ENCODE results near the gene NTF4. TPM values are rescaled to one million over a fixed set of nuclear protein-coding genes. Genes with fewer than 3 reads are reported as not detected.

The NTF4 gene
- total RNA-seq, 1 donor from 2014 or later, result 1.1 TPM

DNA sequence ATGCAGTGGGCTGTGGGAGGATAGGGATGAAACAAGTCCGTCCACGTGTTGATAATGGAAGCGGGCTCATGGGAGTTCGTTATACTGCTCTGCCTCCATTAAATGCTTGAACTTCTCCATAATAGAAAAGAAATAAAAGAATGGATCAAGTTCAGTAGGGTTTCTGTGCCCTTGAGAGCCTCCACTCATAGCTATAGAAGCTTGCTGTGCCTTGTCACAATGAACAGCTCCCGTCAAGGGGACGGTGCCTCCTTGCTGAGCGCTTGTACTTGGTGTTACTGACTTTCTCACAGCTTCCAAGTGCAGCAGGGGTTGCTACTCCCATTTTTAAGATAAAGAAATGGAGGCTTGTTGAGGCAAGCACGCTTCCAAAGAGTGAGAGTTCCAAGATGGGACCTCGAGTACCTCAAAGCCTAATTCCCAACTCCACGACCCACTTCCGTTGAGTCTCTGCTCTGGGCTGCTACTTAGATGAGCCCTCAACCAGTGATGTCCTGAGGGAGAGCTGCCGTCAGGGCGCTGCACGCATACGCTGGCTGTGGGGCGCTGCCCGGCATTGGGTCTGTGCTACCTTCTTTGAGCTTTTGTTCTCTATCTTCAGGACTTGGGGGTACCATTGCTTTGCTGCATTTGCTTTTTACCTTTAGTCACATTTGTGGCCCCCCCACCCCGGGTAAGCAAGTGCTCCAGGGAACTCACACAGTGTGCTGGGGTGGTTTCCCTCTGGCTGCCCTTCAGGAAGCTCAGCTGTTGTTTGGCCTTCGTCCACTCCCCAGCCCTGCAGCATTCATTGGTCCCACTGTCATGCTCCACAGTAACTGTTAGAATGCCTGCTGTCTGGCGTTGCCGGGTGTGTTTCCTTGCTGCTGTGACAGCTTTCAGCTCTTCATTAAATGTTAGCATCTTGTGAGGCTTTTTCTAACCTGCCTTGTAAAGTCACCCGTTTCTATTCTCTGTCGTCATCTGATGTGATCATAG is 30.2 kb upstream of the NTF4 start:
- Mint-ChIP-seq H3K27me3 (ENCODE audit: low read depth) (no peaks in the 10 kb centered on the region), H3K36me3 (ENCODE audit: low read depth) (peaks cover 27% of the 10 kb centered on the region), H3K27ac (ENCODE audit: unreplicated experiment) (peak overlapping the region; percentile 54), H3K9me3 (ENCODE audit: low read depth) (no peaks in the 10 kb centered on the region), H3K4me1 (ENCODE audit: low read depth) (peaks cover 6% of the 10 kb centered on the region), H3K4me3 (ENCODE audit: unreplicated experiment) (no peak overlapping the region)
- TF ChIP-seq, protein P1, sequence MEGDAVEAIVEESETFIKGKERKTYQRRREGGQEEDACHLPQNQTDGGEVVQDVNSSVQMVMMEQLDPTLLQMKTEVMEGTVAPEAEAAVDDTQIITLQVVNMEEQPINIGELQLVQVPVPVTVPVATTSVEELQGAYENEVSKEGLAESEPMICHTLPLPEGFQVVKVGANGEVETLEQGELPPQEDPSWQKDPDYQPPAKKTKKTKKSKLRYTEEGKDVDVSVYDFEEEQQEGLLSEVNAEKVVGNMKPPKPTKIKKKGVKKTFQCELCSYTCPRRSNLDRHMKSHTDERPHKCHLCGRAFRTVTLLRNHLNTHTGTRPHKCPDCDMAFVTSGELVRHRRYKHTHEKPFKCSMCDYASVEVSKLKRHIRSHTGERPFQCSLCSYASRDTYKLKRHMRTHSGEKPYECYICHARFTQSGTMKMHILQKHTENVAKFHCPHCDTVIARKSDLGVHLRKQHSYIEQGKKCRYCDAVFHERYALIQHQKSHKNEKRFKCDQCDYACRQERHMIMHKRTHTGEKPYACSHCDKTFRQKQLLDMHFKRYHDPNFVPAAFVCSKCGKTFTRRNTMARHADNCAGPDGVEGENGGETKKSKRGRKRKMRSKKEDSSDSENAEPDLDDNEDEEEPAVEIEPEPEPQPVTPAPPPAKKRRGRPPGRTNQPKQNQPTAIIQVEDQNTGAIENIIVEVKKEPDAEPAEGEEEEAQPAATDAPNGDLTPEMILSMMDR (IDR thresholded peaks at IDR 0.05), result no peak
- DNase-seq (ENCODE audit: low spot score), result no peak

DNA sequence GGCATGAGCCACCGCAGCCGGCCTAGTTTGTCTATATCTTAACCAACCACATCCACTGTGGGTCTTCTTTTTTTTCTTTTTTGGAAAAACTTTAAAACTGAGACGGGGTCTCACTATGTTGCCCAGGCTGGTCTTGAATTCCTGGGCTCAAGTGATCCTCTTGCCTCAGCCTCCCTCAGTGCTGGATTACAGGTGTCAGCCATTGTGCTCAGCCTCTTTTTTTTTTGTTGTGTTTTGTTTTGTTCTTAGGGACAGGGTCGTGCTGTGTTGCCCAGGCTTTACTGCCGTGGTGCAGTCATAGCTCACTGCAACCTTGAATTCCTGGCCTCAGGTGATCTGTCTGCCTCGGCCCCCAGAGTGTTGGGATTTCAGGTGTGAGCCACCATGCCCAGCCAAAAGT is 28.1 kb upstream of the NTF4 start:
- H3K27me3 Mint-ChIP-seq (ENCODE audit: low read depth), result no peaks in the 10 kb centered on the region
- DNase-seq (ENCODE audit: low spot score), result no peak
- TF ChIP-seq, protein P1 (IDR thresholded peaks at IDR 0.05), result no peak
- no peak overlapping the region for H3K4me3 Mint-ChIP-seq (ENCODE audit: unreplicated experiment)
- H3K4me1 Mint-ChIP-seq (ENCODE audit: low read depth), result peaks cover 16% of the 10 kb centered on the region
- H3K27ac Mint-ChIP-seq (ENCODE audit: unreplicated experiment), result no peak overlapping the region
- H3K36me3 Mint-ChIP-seq (ENCODE audit: low read depth), result peaks cover 22% of the 10 kb centered on the region
- no peaks in the 10 kb centered on the region for H3K9me3 Mint-ChIP-seq (ENCODE audit: low read depth)

DNA sequence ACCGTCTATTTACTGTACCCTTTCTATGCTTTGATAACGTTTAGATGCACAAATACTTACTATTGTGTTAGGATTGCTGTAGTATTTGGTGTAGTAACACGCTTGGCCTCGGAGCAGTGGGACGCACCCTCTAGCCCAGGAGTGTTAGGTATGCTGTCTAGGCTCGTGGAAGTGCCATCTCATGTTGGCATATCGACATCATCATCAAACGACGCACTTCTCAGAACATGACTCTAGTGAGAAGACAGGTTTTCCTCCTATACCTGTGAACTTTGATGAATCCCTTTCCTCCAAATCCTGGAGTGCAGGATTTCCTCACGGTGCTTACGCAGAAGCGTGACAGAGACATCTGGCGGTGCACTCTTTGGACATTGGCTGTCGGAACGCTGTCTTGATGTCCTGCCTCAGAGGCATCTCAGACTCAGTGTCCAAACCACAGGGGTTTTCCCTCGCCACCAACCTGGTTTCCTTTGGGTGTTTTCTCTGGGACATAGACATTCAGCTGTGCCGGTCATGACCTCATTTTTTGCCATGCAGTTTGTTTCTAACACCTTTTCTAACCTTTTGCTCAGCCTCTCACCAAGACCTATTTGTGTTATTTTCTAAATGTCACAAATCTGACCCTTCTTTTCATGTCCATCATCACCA is 26.9 kb upstream of the NTF4 start:
- TF ChIP-seq, protein P1 (IDR thresholded peaks at IDR 0.05), result no peak
- H3K9me3 Mint-ChIP-seq (ENCODE audit: low read depth), result no peaks in the 10 kb centered on the region
- H3K27ac Mint-ChIP-seq (ENCODE audit: unreplicated experiment), result peak overlapping the region; percentile 17
- no peak overlapping the region for H3K4me3 Mint-ChIP-seq (ENCODE audit: unreplicated experiment)
- H3K27me3 Mint-ChIP-seq (ENCODE audit: low read depth), result no peaks in the 10 kb centered on the region
- peaks cover 24% of the 10 kb centered on the region for H3K36me3 Mint-ChIP-seq (ENCODE audit: low read depth)
- H3K4me1 Mint-ChIP-seq (ENCODE audit: low read depth), result peaks cover 22% of the 10 kb centered on the region
- no peak for DNase-seq (ENCODE audit: low spot score)

DNA sequence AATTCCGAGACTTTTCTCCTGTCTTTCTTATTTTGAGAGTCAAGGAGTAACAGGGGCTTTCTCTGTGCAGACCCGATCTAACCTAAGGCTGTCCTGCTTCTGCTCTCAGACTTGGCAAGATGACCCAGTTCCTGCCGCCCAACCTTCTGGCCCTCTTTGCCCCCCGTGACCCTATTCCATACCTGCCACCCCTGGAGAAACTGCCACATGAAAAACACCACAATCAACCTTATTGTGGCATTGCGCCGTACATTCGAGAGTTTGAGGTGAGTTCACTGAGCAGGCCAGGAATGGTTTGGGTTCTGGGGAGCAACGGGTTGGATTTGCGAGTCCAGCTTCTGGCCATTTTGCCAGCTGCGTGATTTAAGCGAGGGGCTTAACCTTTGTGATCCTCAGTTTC is 21.7 kb upstream of the NTF4 start:
- DNase-seq (ENCODE audit: low spot score), result no peak
- H3K4me1 Mint-ChIP-seq (ENCODE audit: low read depth), result peaks cover 37% of the 10 kb centered on the region
- no peaks in the 10 kb centered on the region for H3K27me3 Mint-ChIP-seq (ENCODE audit: low read depth)
- no peaks in the 10 kb centered on the region for H3K9me3 Mint-ChIP-seq (ENCODE audit: low read depth)
- H3K36me3 Mint-ChIP-seq (ENCODE audit: low read depth), result peaks cover 15% of the 10 kb centered on the region
- H3K27ac Mint-ChIP-seq (ENCODE audit: unreplicated experiment), result peak overlapping the region; percentile 97
- TF ChIP-seq, protein P1 (IDR thresholded peaks at IDR 0.05), result no peak
- peak overlapping the region; percentile 99 for H3K4me3 Mint-ChIP-seq (ENCODE audit: unreplicated experiment)

DNA sequence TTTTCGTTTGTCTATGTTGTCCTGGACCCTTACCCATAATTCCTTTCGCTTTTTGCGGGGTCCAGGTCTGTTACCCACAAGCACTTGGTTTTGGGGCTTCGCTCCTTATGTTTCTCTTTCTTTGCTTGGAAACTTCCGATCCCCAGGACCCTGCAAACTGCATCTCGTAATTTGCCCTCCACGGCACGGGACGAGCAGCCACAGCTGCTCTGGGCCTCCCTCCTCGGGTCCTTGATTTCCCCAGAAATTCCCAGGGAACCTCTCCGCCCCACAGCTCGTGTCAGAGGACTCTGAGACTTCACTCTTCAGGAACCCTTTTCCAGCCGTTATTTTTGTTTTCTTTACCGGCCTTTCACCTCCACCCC is 21.2 kb upstream of the NTF4 start:
- no peaks in the 10 kb centered on the region for H3K9me3 Mint-ChIP-seq (ENCODE audit: low read depth)
- TF ChIP-seq, protein P1 (IDR thresholded peaks at IDR 0.05), result no peak
- peaks cover 14% of the 10 kb centered on the region for H3K36me3 Mint-ChIP-seq (ENCODE audit: low read depth)
- peak overlapping the region; percentile 99 for H3K4me3 Mint-ChIP-seq (ENCODE audit: unreplicated experiment)
- DNase-seq (ENCODE audit: low spot score), result no peak
- H3K27ac Mint-ChIP-seq (ENCODE audit: unreplicated experiment), result peak overlapping the region; percentile 97
- peaks cover 37% of the 10 kb centered on the region for H3K4me1 Mint-ChIP-seq (ENCODE audit: low read depth)
- no peaks in the 10 kb centered on the region for H3K27me3 Mint-ChIP-seq (ENCODE audit: low read depth)

All from chondrocyte (in vitro differentiated cells).